Measurements from ENCODE around the gene CSAG1.
"Not testable (repeated sequence)": the region's sequence is repeated elsewhere in the genome, so short reads cannot be mapped to it uniquely, and the experiment has no call there.

Gene CSAG1

GRCh38 chrX:152733261-152733975 lies at the start of gene CSAG1, which contains the start of gene MAGEA12:
TSS of gene CSAG1 (minus strand) at chrX:152733721. CDS start at chrX:152732460, 1,261 bp downstream.
TSS of gene MAGEA12 (plus strand) at chrX:152733757. CDS start at chrX:152736162, 2,405 bp downstream.
- no peak for DNase-seq

- DNase-seq, result not testable (repeated sequence)
These were observed 36.2 kb upstream of the CSAG1 start, which contains the start of gene MAGEA6 for GRCh38 chrX:152769549-152770289. TSS of gene MAGEA6 (minus strand) at chrX:152769689. CDS start at chrX:152767650, 2,039 bp downstream.

GRCh38 chrX:152766562-152766961 lies 33.0 kb upstream of the CSAG1 start:
- DNase-seq, result not testable (repeated sequence)

GRCh38 chrX:152761582-152761981 lies 28.1 kb upstream of the CSAG1 start:
- not testable (repeated sequence) for DNase-seq

GRCh38 chrX:152759544-152759943 lies 26.0 kb upstream of the CSAG1 start:
- DNase-seq, result not testable (repeated sequence)

- not testable (repeated sequence) for DNase-seq
These were observed 25.4 kb upstream of the CSAG1 start, which contains the start of gene CSAG3 for GRCh38 chrX:152758918-152759317. TSS of gene CSAG3 (plus strand) at chrX:152759218.

- not testable (repeated sequence) for DNase-seq
These were observed 21.4 kb upstream of the CSAG1 start for GRCh38 chrX:152754871-152755270.

GRCh38 chrX:152753686-152754650 lies 20.4 kb upstream of the CSAG1 start, which contains the start of gene MAGEA2:
TSS of gene MAGEA2 (minus strand) at chrX:152753842. CDS start at chrX:152751363, 2,479 bp downstream.
- not testable (repeated sequence) for DNase-seq

GRCh38 chrX:152738560-152738959 lies 5.0 kb upstream of the CSAG1 start:
- DNase-seq, result no peak

GRCh38 chrX:152736528-152736927 lies 3.0 kb upstream of the CSAG1 start:
- DNase-seq, result not testable (repeated sequence)

GRCh38 chrX:152735860-152736511 lies 2.5 kb upstream of the CSAG1 start:
- DNase-seq, result no peak

GRCh38 chrX:152735101-152735500 lies 1.6 kb upstream of the CSAG1 start:
- no peak for DNase-seq

GRCh38 chrX:152734143-152734858 lies 780 bp upstream of the CSAG1 start:
- not testable (repeated sequence) for DNase-seq

GRCh38 chrX:152725409-152725808 lies 8.1 kb downstream of the CSAG1 start:
- DNase-seq, result no peak

- not testable (repeated sequence) for DNase-seq
These were observed 19.4 kb downstream of the CSAG1 start, which contains the start of gene MAGEA2B for GRCh38 chrX:152713815-152714787. TSS of gene MAGEA2B (plus strand) at chrX:152714628. CDS start at chrX:152717107, 2,479 bp downstream.

- not testable (repeated sequence) for DNase-seq
These were observed 20.3 kb downstream of the CSAG1 start for GRCh38 chrX:152713195-152713594.

- not testable (repeated sequence) for DNase-seq
These were observed 24.3 kb downstream of the CSAG1 start, which contains the start of gene CSAG2 for GRCh38 chrX:152709173-152709572. TSS of gene CSAG2 (minus strand) at chrX:152709273. CDS start at chrX:152709112, 161 bp downstream.

- not testable (repeated sequence) for DNase-seq
These were observed 27.0 kb downstream of the CSAG1 start for GRCh38 chrX:152706500-152706899.

- not testable (repeated sequence) for DNase-seq
These were observed 33.1 kb downstream of the CSAG1 start for GRCh38 chrX:152700390-152700789.
